ENCODE measurements around the gene DUSP9. TPM values are rescaled to one million over a fixed set of nuclear protein-coding genes. Genes with fewer than 3 reads are reported as not detected.

The DUSP9 gene
- polyA plus RNA-seq, 1 experiment = 0.06 TPM

DNA sequence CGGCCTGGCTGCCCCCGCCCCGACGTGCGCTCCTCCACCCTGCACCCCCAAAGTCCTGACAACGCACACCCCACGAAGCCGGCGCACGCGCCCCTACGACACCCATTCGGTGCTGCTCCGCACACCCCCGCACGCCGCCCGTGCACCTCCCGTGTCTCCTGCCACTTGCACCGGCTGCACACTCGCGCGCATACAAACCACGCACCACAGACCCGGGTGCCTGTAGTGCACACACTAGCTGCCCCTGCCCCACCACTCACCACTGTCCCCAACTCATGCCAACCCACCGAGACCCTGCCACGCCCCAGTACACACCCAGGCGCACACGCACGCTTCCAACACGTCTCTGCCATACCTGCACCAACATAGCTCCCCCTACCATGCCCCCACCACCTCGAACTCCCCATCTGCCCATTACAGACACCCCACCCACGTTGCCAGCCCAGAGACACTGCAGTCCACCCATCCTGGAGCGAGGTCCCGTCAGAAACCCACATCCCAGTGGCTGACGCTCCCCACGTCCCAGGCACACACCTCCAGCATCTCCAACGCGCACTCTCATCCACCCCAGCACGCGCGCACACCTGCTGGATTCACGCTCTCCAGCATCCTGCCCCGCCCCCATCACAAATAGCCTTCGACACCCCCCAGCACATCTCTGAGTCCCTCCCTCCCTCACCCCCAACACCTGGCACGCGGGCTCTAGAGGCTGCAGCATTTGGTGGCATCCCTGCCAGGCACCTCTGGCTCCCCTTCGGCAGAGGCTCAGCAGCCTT is 4.2 kb upstream of the DUSP9 start:
- H3K4me3 ChIP-seq (ENCODE audit: low read depth, low read length) = no peak overlapping the region
- POLR2A ChIA-PET = no interaction called here
- no peak for DNase-seq (ENCODE audit: low read depth)
- CTCF ChIA-PET = no interaction called here
- no peak for TF ChIP-seq CTCF (IDR thresholded peaks at IDR 0.05; ENCODE audit: insufficient read depth, low read depth, low read length)
- H3K36me3 ChIP-seq (ENCODE audit: control insufficient read depth, insufficient read depth, low read length) = no peaks in the 10 kb centered on the region
- H3K27me3 ChIP-seq (ENCODE audit: control insufficient read depth, insufficient read depth, low read length) = peaks cover 27% of the 10 kb centered on the region

DNA sequence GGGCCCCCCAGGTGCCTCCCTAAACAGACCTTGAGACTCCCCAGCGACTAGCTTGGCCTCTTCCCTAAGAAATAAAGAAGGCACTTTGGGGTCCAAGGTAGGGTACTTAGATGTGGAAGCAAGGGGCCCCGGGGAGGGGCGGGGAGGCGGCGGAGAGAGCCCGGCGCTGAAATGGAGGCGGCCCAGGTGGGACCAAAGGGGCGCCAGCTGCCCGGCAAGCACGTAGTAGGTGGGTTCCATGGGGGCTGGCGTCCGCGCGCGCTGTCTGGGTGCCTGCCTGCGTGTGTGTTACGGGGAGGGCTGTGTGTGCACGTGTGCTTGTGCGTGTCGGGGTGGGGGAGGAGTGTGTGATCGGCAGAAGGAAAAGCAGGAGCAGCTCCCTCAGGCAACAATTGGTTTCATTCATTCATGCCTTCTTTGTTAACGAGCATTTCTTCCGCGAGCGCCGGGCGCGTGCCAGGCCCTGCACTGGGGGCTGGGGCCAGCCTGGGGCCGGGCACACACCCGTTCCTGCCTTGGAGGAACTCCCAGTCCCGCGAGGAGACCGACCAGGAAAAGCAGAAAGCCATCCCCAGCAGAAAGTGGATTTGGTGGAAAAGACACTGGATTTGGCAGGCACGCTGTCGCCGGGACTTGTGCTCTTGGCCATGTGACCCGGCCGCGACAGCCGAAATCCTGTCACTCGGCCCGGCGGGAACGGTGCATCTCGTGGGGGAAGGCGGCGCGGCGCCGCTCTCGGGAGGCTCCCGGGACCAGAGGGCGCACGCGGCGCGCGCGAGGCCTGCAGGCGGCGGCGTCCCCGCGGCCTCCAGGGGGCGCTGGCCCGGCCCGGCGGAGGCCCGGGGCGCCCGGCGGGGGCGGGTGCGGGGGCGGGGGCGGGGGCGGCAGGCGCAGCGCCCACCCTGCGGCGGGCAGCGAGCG is 3.3 kb upstream of the DUSP9 start:
- peaks cover 31% of the 10 kb centered on the region for H3K27me3 ChIP-seq (ENCODE audit: control insufficient read depth, insufficient read depth, low read length)
- CTCF ChIA-PET = interaction anchor here (1.0 to 2.1 kb wide), 2 partner anchors 12 to 24 kb away, joined by 3 to 7 read pairs; no protein-coding TSS in a partner anchor
- 0 out of 2 replicates have a peak overlapping the region, but pooled peaks have one; percentile 2 for H3K4me3 ChIP-seq (ENCODE audit: low read depth, low read length)

DNA sequence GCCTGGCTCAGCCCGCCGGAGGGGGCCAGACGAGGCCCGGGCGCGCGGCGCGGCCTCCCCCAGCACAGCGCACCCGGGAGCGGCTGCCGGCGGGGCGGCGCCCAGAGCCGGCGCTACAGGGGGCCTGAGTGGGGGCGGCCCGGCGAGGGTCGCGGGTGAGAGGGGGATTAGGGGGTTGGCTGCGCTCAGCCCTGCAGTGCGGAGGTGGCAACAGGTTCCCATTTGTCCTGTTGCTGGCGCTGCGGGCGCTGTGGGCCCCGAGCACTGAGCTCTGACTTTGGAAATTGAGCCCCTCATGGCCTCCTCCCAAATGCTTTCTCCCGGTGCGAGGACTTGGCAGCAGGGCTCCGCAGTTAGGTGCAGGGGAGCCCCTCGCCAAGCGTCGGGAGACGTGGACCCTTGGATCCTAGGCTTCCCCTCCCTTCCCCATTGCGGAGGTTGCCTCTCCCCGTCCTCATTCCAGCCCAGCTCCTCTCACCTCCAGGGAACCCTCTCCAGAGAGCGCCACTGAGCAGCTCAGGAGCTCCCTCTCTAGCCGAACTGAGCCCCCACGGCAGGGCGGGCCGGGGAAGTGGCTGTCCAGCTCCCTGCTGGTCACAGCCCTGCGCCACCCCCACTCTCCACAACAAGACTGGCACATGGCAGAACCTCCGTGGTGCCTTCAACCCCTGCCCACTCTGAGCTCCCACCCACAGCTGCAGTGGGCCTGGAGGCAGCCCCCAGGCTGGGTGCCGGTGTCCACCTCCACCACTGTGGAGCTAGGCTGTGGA is 2.5 kb upstream of the DUSP9 start:
- POLR2A ChIA-PET = no interaction called here
- CTCF ChIA-PET = interaction anchor here (0.7 to 2.1 kb wide), 6 partner anchors 8 to 125 kb away, joined by 3 to 7 read pairs (median 3); no protein-coding TSS in a partner anchor
- no peak for TF ChIP-seq CTCF (IDR thresholded peaks at IDR 0.05; ENCODE audit: insufficient read depth, low read depth, low read length)
- Histone ChIP-seq H3K27me3 (ENCODE audit: control insufficient read depth, insufficient read depth, low read length) (peaks cover 31% of the 10 kb centered on the region), H3K36me3 (ENCODE audit: control insufficient read depth, insufficient read depth, low read length) (no peaks in the 10 kb centered on the region), H3K4me3 (ENCODE audit: low read depth, low read length) (no peak overlapping the region)
- no peak for DNase-seq (ENCODE audit: low read depth)

More for the DNA sequence above, 3.3 kb upstream of the DUSP9 start:
- H3K36me3 ChIP-seq (ENCODE audit: control insufficient read depth, insufficient read depth, low read length) = no peaks in the 10 kb centered on the region
- POLR2A ChIA-PET = no interaction called here
- peak; percentile 10; the same call in 1 of the 2 replicates for TF ChIP-seq CTCF (IDR thresholded peaks at IDR 0.05; ENCODE audit: insufficient read depth, low read depth, low read length)
- DNase-seq (ENCODE audit: low read depth) = no peak

DNA sequence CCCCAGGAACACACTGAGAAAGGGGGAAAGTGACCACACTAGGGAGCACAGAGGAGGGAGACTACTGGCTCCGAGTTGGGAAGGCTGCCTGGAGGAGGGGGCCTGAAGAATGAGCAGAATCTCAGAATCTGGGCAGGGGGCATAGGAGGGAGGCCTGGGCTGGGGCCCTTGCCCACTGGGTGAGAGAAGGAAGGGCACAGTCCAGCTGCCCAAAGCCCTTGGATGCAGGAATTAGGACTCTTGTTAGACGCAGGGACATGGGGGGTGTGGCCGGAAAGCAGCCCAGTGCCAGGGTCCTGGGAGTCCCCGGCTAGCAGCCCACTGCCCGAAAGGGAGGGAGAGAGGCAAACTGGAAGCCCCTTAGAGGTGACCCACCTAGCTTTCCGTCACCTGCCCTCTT is 1.9 kb upstream of the DUSP9 start:
- ChIA-PET POLR2A (no interaction called here), CTCF (interaction anchor here (0.7 to 2.1 kb wide), 5 partner anchors 9 to 125 kb away, joined by 3 to 7 read pairs (median 3); no protein-coding TSS in a partner anchor)
- TF ChIP-seq CTCF (IDR thresholded peaks at IDR 0.05; ENCODE audit: insufficient read depth, low read depth, low read length) = no peak
- peaks cover 31% of the 10 kb centered on the region for H3K27me3 ChIP-seq (ENCODE audit: control insufficient read depth, insufficient read depth, low read length)
- DNase-seq (ENCODE audit: low read depth) = no peak
- no peak overlapping the region for H3K4me3 ChIP-seq (ENCODE audit: low read depth, low read length)
- H3K36me3 ChIP-seq (ENCODE audit: control insufficient read depth, insufficient read depth, low read length) = no peaks in the 10 kb centered on the region

Measured in BJ (cell line).